PC-9 (cell line): ENCODE measurements around the gene ZNF107.

Experiments used
- CTCF ChIP-seq: fragments of 200-600 bp; sonication (generic); conservative IDR thresholded peaks from 2 replicates; pipeline ENCODE4 v1.6.1; 2017; ENCODE audit warnings: mixed run types, antibody characterized with exemption, mild to moderate bottlenecking, moderate library complexity
- EZH2 ChIP-seq: fragments of 200-600 bp; sonication (generic); IDR thresholded peaks from 2 replicates; pipeline ENCODE4 v1.8.0; 2017; ENCODE audit warnings: antibody characterized with exemption, low read depth

- TF ChIP-seq CTCF (no peak), EZH2 (no peak)
Measured at GRCh38 chr7:64755865-64756264, 89.9 kb downstream of the ZNF107 start.
